Spinal cord (tissue), 10 donors: ENCODE data around the gene OLFML2B. TPM values are rescaled to one million over a fixed set of nuclear protein-coding genes. Genes with fewer than 3 reads are reported as not detected.
A peak's percentile ranks its signal among the peaks of the same experiment; 100 is the strongest.
"Not testable (repeated sequence)": the region's sequence is repeated elsewhere in the genome, so short reads cannot be mapped to it uniquely, and the experiment has no call there.

Experiments
- DNase-seq, 6 donors: peaks; one replicate each; pipeline versions ENCODE4 v3.0.0 to v3.0.0-alpha.2; 2013 to 2015; ENCODE audit warnings: low spot score in 6 of 6, low read depth in 4 of 6
- H3K27ac ChIP-seq: one replicate; pipeline ENCODE4 v1.5.1; 2013; ENCODE audit warnings: low read depth, low read length, control low read depth
- H3K27me3 ChIP-seq: one replicate; pipeline ENCODE4 v1.6.1; 2013; ENCODE audit warnings: low read length; ENCODE audit not compliant: control insufficient read depth, insufficient read depth
- H3K36me3 ChIP-seq: one replicate; pipeline ENCODE4 v1.6.1; 2013; ENCODE audit warnings: low read length; ENCODE audit not compliant: control insufficient read depth, insufficient read depth
- H3K4me1 ChIP-seq: one replicate; pipeline ENCODE4 v1.6.1; 2013; ENCODE audit warnings: low read length; ENCODE audit not compliant: control insufficient read depth, insufficient read depth
- H3K4me3 ChIP-seq: one replicate; pipeline ENCODE4 v1.5.1; 2013; ENCODE audit warnings: low read depth, low read length, control low read depth
- H3K9me3 ChIP-seq: one replicate; pipeline ENCODE4 v1.6.1; 2013; ENCODE audit warnings: low read length; ENCODE audit not compliant: control insufficient read depth, insufficient read depth
- WGBS: methylation state at CpG from one replicate; pipeline ENCODE4 v1.1.5; 2013; ENCODE audit warnings: missing lambda C conversion rate; ENCODE audit not compliant: insufficient coverage; 5-methylcytosine and 5-hydroxymethylcytosine counted together
- long read RNA-seq, 4 donors: transcript quantifications; one replicate each; lab custom pipeline, GENCODE V29; 2026
- polyA plus RNA-seq, 2 donors: library from polyadenylated mRNA; unstranded; fragments of 120-200 nt; gene quantifications; one replicate each; pipeline ENCODE4 v1.2.1, GENCODE V29; 2013; ENCODE audit not compliant: insufficient read length in 2 of 2
- total RNA-seq, 2 donors: library from RNA; depleted of rRNA in 1 of 2; stranded (reverse); fragments of 120-200 nt in 1 of 2; fragments of >200 nt in 1 of 2; gene quantifications; one replicate each; pipeline versions ENCODE4 v1.2.3 to v1.2.4, GENCODE V29; 2013 to 2014
- donor health status: healthy.

Gene OLFML2B
- 10 to 100 TPM; 17.3 to 64.5 TPM for total RNA-seq
- 10 to 100 TPM; 13.7 to 33.1 TPM for polyA plus RNA-seq
- long read RNA-seq, donor 1, partial matches to known transcripts, result 0 of 5 reads
- long read RNA-seq, donor 1, other reads (novel, unspliced or antisense), result 0 of 5 reads
- long read RNA-seq, donor 2, result 0 reads
- long read RNA-seq, donor 3, partial matches to known transcripts, result 0 of 1 reads
- long read RNA-seq, donor 3, other reads (novel, unspliced or antisense), result 0 of 1 reads
- long read RNA-seq, donor 4, partial matches to known transcripts, result 0 of 1 reads
- long read RNA-seq, donor 4, other reads (novel, unspliced or antisense), result 0 of 1 reads

GRCh38 chr1:162023547-162024501 is at the start of gene OLFML2B:
Gene OLFML2B, minus strand, starts transcription at chr1:162023869. Its CDS starts 439 bp downstream, at chr1:162023430.
- no peaks in the 10 kb centered on the region for H3K36me3 ChIP-seq
- WGBS, result under 1% methylated on average over 78 of the region's 85 CpGs
- peaks cover 4% of the 10 kb centered on the region for H3K9me3 ChIP-seq
- peaks cover 22% of the 10 kb centered on the region for H3K4me1 ChIP-seq
- peaks cover 20% of the 10 kb centered on the region for H3K27me3 ChIP-seq
- H3K4me3 ChIP-seq, result peak within 1 kb of the TSS; percentile 81
- peak in 2 of 6 donors; percentile 76 to 81 for DNase-seq
- H3K27ac ChIP-seq, result peak within 1 kb of the TSS; percentile 84

GRCh38 chr1:162072740-162073139 is 49.1 kb upstream of the OLFML2B start:
- no peak overlapping the region for H3K4me3 ChIP-seq
- WGBS, result 28% methylated on average over 2 of the region's 3 CpGs

GRCh38 chr1:162070825-162071224 is 47.2 kb upstream of the OLFML2B start:
- WGBS, result 5% methylated on average over 7 of the region's 7 CpGs
- DNase-seq, result peak in 2 of 6 donors; percentile 27 to 34
- peak overlapping the region; percentile 63 for H3K4me3 ChIP-seq
- no peaks in the 10 kb centered on the region for H3K27me3 ChIP-seq
- H3K27ac ChIP-seq, result no peak overlapping the region
- no peaks in the 10 kb centered on the region for H3K36me3 ChIP-seq
- no peaks in the 10 kb centered on the region for H3K9me3 ChIP-seq
- peaks cover 10% of the 10 kb centered on the region for H3K4me1 ChIP-seq

More at GRCh38 chr1:162072740-162073139, 49.1 kb upstream of the OLFML2B start:
- Histone ChIP-seq H3K27ac (no peak overlapping the region), H3K9me3 (no peaks in the 10 kb centered on the region), H3K4me1 (peaks cover 10% of the 10 kb centered on the region), H3K27me3 (no peaks in the 10 kb centered on the region), H3K36me3 (no peaks in the 10 kb centered on the region)
- peak in 2 of 6 donors; percentile 28 to 67 for DNase-seq

- Histone ChIP-seq H3K27ac (no peak overlapping the region), H3K27me3 (no peaks in the 10 kb centered on the region), H3K9me3 (no peaks in the 10 kb centered on the region), H3K4me1 (peaks cover 10% of the 10 kb centered on the region), H3K4me3 (peak overlapping the region; percentile 63), H3K36me3 (no peaks in the 10 kb centered on the region)
- DNase-seq, result peak in 1 of 6 donors; percentile 32
- WGBS, result under 1% methylated on average over 24 of the region's 29 CpGs
Measured at GRCh38 chr1:162070094-162070748, 46.6 kb upstream of the OLFML2B start.

- no peaks in the 10 kb centered on the region for H3K36me3 ChIP-seq
- H3K4me3 ChIP-seq, result peak within 1 kb of the TSS; percentile 63
- peaks cover 10% of the 10 kb centered on the region for H3K4me1 ChIP-seq
- no peak within 1 kb of the TSS for H3K27ac ChIP-seq
- WGBS, result under 1% methylated on average over 95 of the region's 95 CpGs
- no peaks in the 10 kb centered on the region for H3K9me3 ChIP-seq
- H3K27me3 ChIP-seq, result no peaks in the 10 kb centered on the region
- DNase-seq, result peak in 5 of 6 donors; percentile 51 to 92 (median 74)
Measured at GRCh38 chr1:162069334-162070093, 45.8 kb upstream of the OLFML2B start, which contains the start of gene NOS1AP. Gene NOS1AP, plus strand, starts transcription at chr1:162069691. Its CDS starts 487 bp downstream, at chr1:162070178.

GRCh38 chr1:162068301-162068700 is 44.6 kb upstream of the OLFML2B start:
- Histone ChIP-seq H3K9me3 (no peaks in the 10 kb centered on the region), H3K27ac (no peak overlapping the region), H3K36me3 (no peaks in the 10 kb centered on the region), H3K27me3 (no peaks in the 10 kb centered on the region), H3K4me3 (no peak overlapping the region), H3K4me1 (peaks cover 10% of the 10 kb centered on the region)
- no peak for DNase-seq
- WGBS, result 67% methylated on average over 1 of the region's 4 CpGs

GRCh38 chr1:162067466-162067865 is 43.8 kb upstream of the OLFML2B start:
- Histone ChIP-seq H3K36me3 (no peaks in the 10 kb centered on the region), H3K9me3 (no peaks in the 10 kb centered on the region), H3K27me3 (no peaks in the 10 kb centered on the region), H3K4me3 (no peak overlapping the region), H3K4me1 (peaks cover 13% of the 10 kb centered on the region), H3K27ac (no peak overlapping the region)
- no peak for DNase-seq
- no CpG with 5 or more reads among the region's 1 CpG for WGBS

- DNase-seq, H3K36me3 ChIP-seq, H3K27me3 ChIP-seq, H3K4me3 ChIP-seq, H3K9me3 ChIP-seq, H3K27ac ChIP-seq: not testable (repeated sequence)
- H3K4me1 ChIP-seq, result peaks cover 15% of the 10 kb centered on the region
- WGBS, result no CpG with 5 or more reads among the region's 4 CpGs
Measured at GRCh38 chr1:162066836-162067235, 43.2 kb upstream of the OLFML2B start.
